NCI-H187 treated with DMSO at 0.1 percent for 48 hours (cell line): ENCODE data around the gene GJD3.
"Not testable (repeated sequence)": the region's sequence is repeated elsewhere in the genome, so short reads cannot be mapped to it uniquely, and the experiment has no call there.

Source experiments
- DNase-seq: peaks from one replicate; lab custom pipeline; 2025; lab: John Stamatoyannopoulos, UW

The GJD3 gene

GRCh38 chr17:40364121-40364861, at the start of gene GJD3:
Gene GJD3, minus strand, starts transcription at chr17:40364737. Its CDS starts 922 bp downstream, at chr17:40363815.
- DNase-seq, result no peak

GRCh38 chr17:40414312-40414711, 49.8 kb upstream of the GJD3 start:
- not testable (repeated sequence) for DNase-seq

- DNase-seq, result no peak
Observed at GRCh38 chr17:40412880-40413279, 48.3 kb upstream of the GJD3 start.

- no peak for DNase-seq
Observed at GRCh38 chr17:40411821-40412220, 47.3 kb upstream of the GJD3 start.

GRCh38 chr17:40410082-40410481, 45.5 kb upstream of the GJD3 start:
- DNase-seq, result no peak

- DNase-seq, result not testable (repeated sequence)
Observed at GRCh38 chr17:40409540-40409939, 45.0 kb upstream of the GJD3 start.

- DNase-seq, result no peak
Observed at GRCh38 chr17:40407460-40407859, 42.9 kb upstream of the GJD3 start.

- DNase-seq, result no peak
Observed at GRCh38 chr17:40404003-40404402, 39.5 kb upstream of the GJD3 start.

- DNase-seq, result no peak
Observed at GRCh38 chr17:40402668-40403067, 38.1 kb upstream of the GJD3 start.

- DNase-seq, result no peak
Observed at GRCh38 chr17:40399185-40399584, 34.6 kb upstream of the GJD3 start.

- not testable (repeated sequence) for DNase-seq
Observed at GRCh38 chr17:40386555-40386954, 22.0 kb upstream of the GJD3 start.

- no peak for DNase-seq
Observed at GRCh38 chr17:40382251-40382650, 17.7 kb upstream of the GJD3 start.

GRCh38 chr17:40378966-40379365, 14.4 kb upstream of the GJD3 start:
- no peak for DNase-seq

- DNase-seq, result no peak
Observed at GRCh38 chr17:40377832-40378231, 13.3 kb upstream of the GJD3 start.

- not testable (repeated sequence) for DNase-seq
Observed at GRCh38 chr17:40376541-40376940, 12.0 kb upstream of the GJD3 start.

- not testable (repeated sequence) for DNase-seq
Observed at GRCh38 chr17:40375786-40376185, 11.2 kb upstream of the GJD3 start.

- no peak for DNase-seq
Observed at GRCh38 chr17:40374821-40375498, 10.4 kb upstream of the GJD3 start.

GRCh38 chr17:40373999-40374398, 9.5 kb upstream of the GJD3 start:
- no peak for DNase-seq

GRCh38 chr17:40373324-40373723, 8.8 kb upstream of the GJD3 start:
- no peak for DNase-seq

- not testable (repeated sequence) for DNase-seq
Observed at GRCh38 chr17:40372644-40373043, 8.1 kb upstream of the GJD3 start.

- DNase-seq, result no peak
Observed at GRCh38 chr17:40372031-40372430, 7.5 kb upstream of the GJD3 start.

GRCh38 chr17:40371261-40371929, 6.9 kb upstream of the GJD3 start:
- no peak for DNase-seq

- no peak for DNase-seq
Observed at GRCh38 chr17:40369923-40370322, 5.4 kb upstream of the GJD3 start.
